Aorta (tissue), 5 donors: ENCODE results near the gene PCDH15. TPM values are rescaled to one million over a fixed set of nuclear protein-coding genes. Genes with fewer than 3 reads are reported as not detected.

Experiments
- ATAC-seq: fragments of 200-7000 bp; cut with Tn5 transposase; one replicate; pipeline ENCODE4 v1.9.1; 2022; ENCODE audit warnings: moderate library complexity; ENCODE audit not compliant: low FRiP score
- DNase-seq, 2 donors: peaks; one replicate each; pipeline ENCODE4 v3.0.0-alpha.2; 2020
- H3K27ac ChIP-seq, 2 donors: one replicate each; pipeline ENCODE4 v1.5.1; 2013; ENCODE audit warnings: low read length in 2 of 2, mild to moderate bottlenecking in 2 of 2, moderate library complexity in 2 of 2, control low read depth in 1 of 2, inconsistent platforms in 1 of 2, low read depth in 1 of 2
- H3K27me3 ChIP-seq, 2 donors: one replicate each; pipeline ENCODE4 v1.6.1; 2013; ENCODE audit warnings: control low read depth in 1 of 2, low read length in 1 of 2, mild to moderate bottlenecking in 1 of 2, moderate library complexity in 1 of 2; ENCODE audit not compliant: insufficient read depth in 2 of 2, control insufficient read depth in 1 of 2
- H3K36me3 ChIP-seq, 2 donors: one replicate each; pipeline ENCODE4 v1.6.1; 2013; ENCODE audit warnings: control low read depth in 1 of 2, low read length in 1 of 2, mild to moderate bottlenecking in 1 of 2; ENCODE audit not compliant: insufficient read depth in 2 of 2, control insufficient read depth in 1 of 2
- H3K4me1 ChIP-seq, 2 donors: one replicate each; pipeline ENCODE4 v1.6.1; 2013; ENCODE audit warnings: low read length in 2 of 2, control low read depth in 1 of 2, mild to moderate bottlenecking in 1 of 2, moderate library complexity in 1 of 2; ENCODE audit not compliant: insufficient read depth in 2 of 2, control insufficient read depth in 1 of 2
- H3K4me3 ChIP-seq, 2 donors: one replicate each; pipeline ENCODE4 v1.5.1; 2013; ENCODE audit warnings: low read length in 2 of 2, control low read depth in 1 of 2, mild to moderate bottlenecking in 1 of 2
- H3K9me3 ChIP-seq: one replicate; pipeline ENCODE4 v1.6.1; 2013; ENCODE audit warnings: mild to moderate bottlenecking, low read length; ENCODE audit not compliant: control insufficient read depth
- WGBS, 2 donors: extraction: QIAGEN DNeasy Blood & Tissue Kit; methylation state at CpG; one replicate each; pipeline ENCODE4 v1.1.7; 2013; 5-methylcytosine and 5-hydroxymethylcytosine counted together
- intact Hi-C, 2 donors: fragments of 100-400 bp; cut with DNase I; formaldehyde crosslinking; loops; one replicate each; pipeline versions ENCODE4 v1.14.2 to v1.15.0; 2022
- polyA plus RNA-seq, 2 donors: library from polyadenylated mRNA; stranded (reverse); fragments of 200-250 nt; gene quantifications; one replicate each; pipeline ENCODE4 v1.2.3, GENCODE V29; 2013
- total RNA-seq, 2 donors: library from RNA; stranded (reverse); fragmentation: NEBNext Ultra II Directional; extraction: Animal tissue kit (Norgen Biotek cat#: 25700); gene quantifications; one replicate each; pipeline ENCODE4 v1.2.1, GENCODE V29; 2021
- donor health status: healthy with polysubstance abuse.
- donor health status: Bipolar disorder and iron deficiency.
- donor health status: DM: no; HTN: no; CAD: no.
- donor health status: DM: no; HTN: no; CAD: no.
- donor health status: DM: yes; HTN: yes; CAD: no.

The PCDH15 gene
- total and polyA plus RNA-seq, 4 donors = 0.09 TPM; not detected in 3

DNA sequence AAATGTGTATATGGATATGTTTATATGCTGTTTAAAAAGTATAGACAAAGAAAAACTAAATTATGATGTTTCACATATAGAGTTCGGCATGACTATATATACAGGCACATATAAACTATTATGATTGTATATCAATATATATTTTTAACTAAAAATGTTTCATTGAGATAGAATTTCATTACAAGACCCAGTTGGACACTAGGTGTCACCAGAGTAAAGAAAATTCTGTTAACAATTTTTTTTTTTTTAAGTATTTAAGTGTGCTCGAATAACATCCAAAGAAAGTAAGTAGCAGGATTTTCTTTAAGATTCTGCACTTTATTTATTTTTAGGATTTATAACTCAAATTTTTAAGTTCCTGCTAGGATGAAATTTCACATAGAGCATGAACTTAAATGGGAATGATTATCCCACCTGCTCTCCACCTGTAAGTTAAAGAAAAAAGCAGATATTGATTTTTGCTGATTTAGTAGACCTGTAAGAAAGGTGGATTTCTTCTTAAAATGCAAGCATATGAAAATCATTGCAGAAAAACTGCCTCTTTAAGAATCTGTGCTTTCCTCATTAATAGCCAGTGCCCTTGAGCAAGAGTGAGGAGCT, 961.5 kb downstream of the PCDH15 start:
- intact Hi-C loops = no loop called here
- Histone ChIP-seq H3K4me1 (no peaks in the 10 kb centered on the region), H3K27ac (no peak overlapping the region), H3K9me3 (no peaks in the 10 kb centered on the region), H3K27me3 (no peaks in the 10 kb centered on the region), H3K4me3 (no peak overlapping the region), H3K36me3 (no peaks in the 10 kb centered on the region)
- no peak for ATAC-seq
- WGBS, 2 donors = 19 to 26% methylated on average over 2 of the region's 2 CpGs
- no peak for DNase-seq

DNA sequence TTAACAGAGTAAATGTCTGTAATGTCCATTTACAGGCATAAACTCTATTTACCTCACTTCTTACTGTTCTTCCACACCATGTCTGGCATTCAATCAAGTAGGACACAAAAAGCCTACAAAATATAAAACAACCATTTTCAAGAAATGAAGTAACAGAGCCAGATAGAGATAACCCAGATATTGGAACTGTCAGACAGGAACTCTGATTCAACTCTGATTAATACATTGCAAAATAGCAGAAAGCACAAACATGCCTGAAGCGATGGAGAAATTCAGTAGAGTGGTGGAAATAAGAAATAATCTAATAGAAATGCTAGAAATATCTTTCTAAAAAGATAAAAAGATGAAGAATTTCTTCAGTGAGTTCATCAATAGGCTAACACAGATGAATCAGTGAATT, 964.4 kb downstream of the PCDH15 start:
- Histone ChIP-seq H3K4me1 (no peaks in the 10 kb centered on the region), H3K27ac (no peak overlapping the region), H3K4me3 (no peak overlapping the region), H3K36me3 (no peaks in the 10 kb centered on the region), H3K27me3 (no peaks in the 10 kb centered on the region), H3K9me3 (no peaks in the 10 kb centered on the region)
- DNase-seq (no peak), ATAC-seq (no peak)
- intact Hi-C loops = no loop called here
- 74 to 90% methylated on average over 1 of the region's 1 CpG for WGBS, 2 donors

DNA sequence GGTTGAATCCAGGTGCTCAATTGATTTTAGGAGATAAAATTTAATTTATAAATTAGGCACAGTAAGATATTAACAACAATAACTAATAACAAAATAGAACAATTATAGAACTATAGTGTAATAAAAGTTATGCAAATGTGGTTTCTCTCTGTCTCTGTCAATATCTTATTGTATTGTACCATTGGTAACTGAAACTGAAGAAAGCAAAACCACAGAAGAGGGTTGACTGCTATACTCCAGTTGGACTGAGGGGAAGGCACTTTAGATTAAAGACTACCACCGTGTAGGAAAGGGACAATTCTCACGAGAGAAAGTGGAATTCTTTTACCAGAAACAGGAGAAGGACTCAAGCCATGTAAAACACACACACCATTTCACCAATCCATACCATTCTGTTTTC, 967.1 kb downstream of the PCDH15 start:
- Histone ChIP-seq H3K4me1 (no peaks in the 10 kb centered on the region), H3K27ac (no peak overlapping the region), H3K27me3 (no peaks in the 10 kb centered on the region), H3K4me3 (no peak overlapping the region), H3K9me3 (no peaks in the 10 kb centered on the region), H3K36me3 (no peaks in the 10 kb centered on the region)
- ATAC-seq (no peak), DNase-seq (no peak)
- intact Hi-C loops = no loop called here
- 4 to 22% methylated on average over 2 of the region's 2 CpGs for WGBS, 2 donors

DNA sequence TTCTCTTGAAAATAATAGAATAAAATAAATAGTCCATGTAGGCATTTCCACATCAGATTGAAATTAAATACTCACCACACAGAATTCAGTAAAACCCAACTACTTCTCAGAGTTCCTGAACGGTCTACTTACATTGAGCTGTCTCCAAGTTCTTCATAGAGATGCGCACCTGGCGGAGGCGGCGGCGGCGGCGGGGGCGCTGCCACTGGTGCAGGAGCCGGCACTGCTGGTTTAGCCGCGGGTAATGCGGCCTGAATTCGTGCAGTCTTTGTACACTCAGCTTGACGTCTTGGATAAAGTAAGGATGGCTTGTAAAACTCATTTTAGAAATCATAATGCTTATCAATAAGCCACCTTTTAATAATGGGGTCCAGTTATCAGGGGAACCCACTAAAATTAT, 973.8 kb downstream of the PCDH15 start:
- Histone ChIP-seq H3K9me3 (no peaks in the 10 kb centered on the region), H3K4me3 (no peak overlapping the region), H3K27ac (no peak overlapping the region), H3K36me3 (no peaks in the 10 kb centered on the region), H3K27me3 (no peaks in the 10 kb centered on the region), H3K4me1 (no peaks in the 10 kb centered on the region)
- DNase-seq (peak in 1 of 2 donors; percentile 3), ATAC-seq (no peak)
- 82 to 93% methylated on average over 15 of the region's 15 CpGs for WGBS, 2 donors
- intact Hi-C loops = no loop called here

DNA sequence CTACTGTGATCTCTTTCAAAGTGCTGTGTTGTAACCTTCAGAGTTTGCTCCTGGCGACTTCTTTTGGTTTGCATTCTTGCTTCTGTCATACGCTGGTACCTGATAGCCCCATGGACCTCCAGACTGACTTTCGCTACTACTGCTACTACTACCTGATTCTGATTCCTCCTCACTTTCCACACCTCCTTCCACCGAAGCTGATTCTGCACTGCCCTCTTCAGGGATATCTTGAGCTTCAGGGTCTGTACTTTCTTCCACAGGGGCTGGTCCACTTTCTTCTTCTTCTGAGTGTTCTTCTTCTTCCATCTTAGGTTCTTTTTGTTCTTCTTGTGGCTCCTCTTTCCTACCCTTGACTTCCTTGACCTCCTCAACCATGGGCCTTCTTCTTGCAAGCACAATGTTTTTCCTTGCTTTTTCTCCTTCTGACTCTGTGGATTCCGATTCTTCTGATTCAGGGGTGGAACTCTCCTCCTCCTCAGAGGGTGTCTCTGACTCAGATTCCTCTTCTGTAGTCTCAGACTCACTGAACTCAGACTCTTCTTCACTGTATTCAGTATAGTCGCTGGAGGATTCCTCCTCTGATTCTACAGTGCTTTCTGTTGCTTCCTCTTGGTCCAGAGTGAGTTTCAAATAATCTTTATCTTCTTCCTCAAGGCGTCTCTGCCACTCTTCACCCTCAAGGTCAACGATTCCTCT, 992.2 kb downstream of the PCDH15 start:
- Histone ChIP-seq H3K27me3 (no peaks in the 10 kb centered on the region), H3K4me3 (no peak overlapping the region), H3K27ac (no peak overlapping the region), H3K4me1 (no peaks in the 10 kb centered on the region), H3K9me3 (no peaks in the 10 kb centered on the region), H3K36me3 (no peaks in the 10 kb centered on the region)
- WGBS, 2 donors = 79 to 81% methylated on average over 8 of the region's 8 CpGs
- ATAC-seq (no peak), DNase-seq (no peak)
- intact Hi-C loops = no loop called here

DNA sequence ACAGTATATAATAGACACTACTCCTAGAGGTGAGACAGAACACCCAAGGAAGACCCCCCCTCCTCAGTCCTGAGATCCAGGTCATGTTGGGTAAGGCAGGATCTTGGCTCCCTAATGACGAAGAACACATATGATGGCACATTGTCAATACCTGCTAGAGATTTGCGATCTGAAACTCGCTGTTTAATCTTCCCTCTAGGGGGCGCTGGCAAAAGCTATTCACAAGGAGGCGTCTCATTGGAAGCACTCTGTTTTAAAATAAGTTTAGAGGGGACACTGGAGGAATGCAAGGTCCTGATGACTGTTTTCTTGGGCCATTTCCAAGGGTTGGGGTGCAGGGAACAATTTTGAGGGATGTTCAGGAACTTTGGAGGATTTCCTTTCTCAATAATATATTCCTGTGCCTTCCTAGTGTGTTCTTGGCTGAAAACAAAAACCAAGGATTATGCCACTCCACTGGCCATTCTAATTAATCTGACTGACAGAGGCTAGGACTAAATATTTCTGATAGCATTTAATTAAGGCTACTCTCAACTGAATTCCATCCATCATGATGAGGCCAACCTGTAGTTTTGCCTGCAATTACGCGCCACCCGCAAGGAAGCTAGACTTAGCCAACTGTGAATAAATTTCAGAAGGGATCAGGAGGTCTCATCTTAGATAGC, 1014.7 kb downstream of the PCDH15 start:
- ATAC-seq = no peak
- no peak for DNase-seq
- 76 to 77% methylated on average over 8 of the region's 8 CpGs for WGBS, 2 donors

DNA sequence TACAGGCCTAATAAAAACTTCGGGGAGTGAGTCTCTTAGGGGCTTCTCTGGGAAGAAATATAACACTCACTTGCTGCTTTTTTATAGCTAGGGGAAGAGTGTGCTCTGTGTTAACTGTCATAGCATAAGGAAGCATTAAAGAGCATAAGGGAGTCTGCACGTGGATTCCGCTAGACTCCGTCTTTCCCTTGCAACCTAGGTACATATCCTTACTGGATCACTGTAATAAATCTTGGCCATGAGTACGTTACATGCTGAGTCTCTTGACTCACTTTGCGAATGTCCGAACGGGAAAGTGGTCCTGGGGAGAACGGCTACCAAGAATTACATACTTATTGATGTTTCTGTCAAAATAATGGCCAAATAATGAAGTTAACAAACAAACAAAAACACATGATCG, 1029.3 kb downstream of the PCDH15 start:
- Histone ChIP-seq H3K4me3 (no peak overlapping the region), H3K27ac (no peak overlapping the region), H3K27me3 (no peaks in the 10 kb centered on the region), H3K4me1 (no peaks in the 10 kb centered on the region), H3K36me3 (no peaks in the 10 kb centered on the region), H3K9me3 (no peaks in the 10 kb centered on the region)
- intact Hi-C loops = no loop called here
- 70 to 74% methylated on average over 10 of the region's 10 CpGs for whole genome bisulfite sequencing, 2 donors
- ATAC-seq (no peak), DNase-seq (no peak)

More for the DNA sequence above, 1014.7 kb downstream of the PCDH15 start:
- no peaks in the 10 kb centered on the region for H3K27me3 ChIP-seq
- H3K9me3 ChIP-seq = no peaks in the 10 kb centered on the region
- no peaks in the 10 kb centered on the region for H3K36me3 ChIP-seq
- H3K4me3 ChIP-seq = no peak overlapping the region
- no peak overlapping the region for H3K27ac ChIP-seq
- H3K4me1 ChIP-seq = no peaks in the 10 kb centered on the region
- intact Hi-C loops = no loop called here

DNA sequence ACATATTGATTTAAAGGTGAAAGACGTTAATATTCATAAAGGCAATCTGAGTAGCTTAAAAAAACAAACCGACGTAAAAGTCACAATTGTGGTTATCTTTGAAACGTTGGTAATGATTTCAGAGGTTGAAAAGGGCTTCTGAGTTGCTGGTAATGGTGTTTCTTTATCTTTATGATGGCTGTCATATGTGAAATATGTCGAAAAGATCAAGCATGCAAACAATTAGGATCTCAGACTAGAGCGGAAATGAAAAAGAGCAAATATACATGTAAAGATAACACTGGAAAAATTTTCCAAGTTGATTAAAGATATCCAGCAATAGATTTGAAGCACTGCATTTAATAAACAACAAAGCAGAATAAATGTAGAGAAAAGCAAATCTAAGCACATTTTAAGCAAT, 1030.1 kb downstream of the PCDH15 start:
- Histone ChIP-seq H3K9me3 (no peaks in the 10 kb centered on the region), H3K4me3 (no peak overlapping the region), H3K27ac (no peak overlapping the region), H3K27me3 (no peaks in the 10 kb centered on the region), H3K36me3 (no peaks in the 10 kb centered on the region), H3K4me1 (no peaks in the 10 kb centered on the region)
- intact Hi-C loops = no loop called here
- DNase-seq (no peak), ATAC-seq (no peak)
- 41 to 55% methylated on average over 6 of the region's 6 CpGs for WGBS, 2 donors

DNA sequence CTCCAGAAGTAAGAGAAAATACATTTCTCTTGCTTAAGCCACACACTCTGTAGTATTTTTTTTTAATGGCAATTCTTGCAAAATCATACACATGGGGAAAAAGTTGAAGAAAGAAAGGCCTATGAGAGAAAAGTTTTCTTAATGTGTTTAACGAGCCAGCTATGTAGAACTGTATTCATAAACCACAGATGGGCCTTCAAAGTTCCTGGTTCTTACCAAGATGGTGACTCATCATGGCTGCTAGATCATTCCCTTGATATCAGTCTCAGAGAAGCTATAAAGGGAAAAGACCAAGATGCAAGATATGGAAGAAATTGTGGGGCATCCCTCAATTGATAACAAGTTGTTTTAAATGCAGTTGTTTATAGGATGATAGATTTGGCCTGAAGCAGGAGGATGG, 1035.7 kb downstream of the PCDH15 start:
- H3K4me1 ChIP-seq = no peaks in the 10 kb centered on the region
- no peaks in the 10 kb centered on the region for H3K36me3 ChIP-seq
- H3K9me3 ChIP-seq = no peaks in the 10 kb centered on the region
- intact Hi-C loops = no loop called here
- no peak overlapping the region for H3K4me3 ChIP-seq
- no peak overlapping the region for H3K27ac ChIP-seq
- DNase-seq (no peak), ATAC-seq (no peak)
- H3K27me3 ChIP-seq = no peaks in the 10 kb centered on the region
- 86 to 87% methylated on average over 1 of the region's 1 CpG for WGBS, 2 donors
